ENCODE data around the gene RCE1.

GRCh38 chr11:66841861-66842260, 1.4 kb upstream of the RCE1 start:
- TF ChIP-seq, protein P1, sequence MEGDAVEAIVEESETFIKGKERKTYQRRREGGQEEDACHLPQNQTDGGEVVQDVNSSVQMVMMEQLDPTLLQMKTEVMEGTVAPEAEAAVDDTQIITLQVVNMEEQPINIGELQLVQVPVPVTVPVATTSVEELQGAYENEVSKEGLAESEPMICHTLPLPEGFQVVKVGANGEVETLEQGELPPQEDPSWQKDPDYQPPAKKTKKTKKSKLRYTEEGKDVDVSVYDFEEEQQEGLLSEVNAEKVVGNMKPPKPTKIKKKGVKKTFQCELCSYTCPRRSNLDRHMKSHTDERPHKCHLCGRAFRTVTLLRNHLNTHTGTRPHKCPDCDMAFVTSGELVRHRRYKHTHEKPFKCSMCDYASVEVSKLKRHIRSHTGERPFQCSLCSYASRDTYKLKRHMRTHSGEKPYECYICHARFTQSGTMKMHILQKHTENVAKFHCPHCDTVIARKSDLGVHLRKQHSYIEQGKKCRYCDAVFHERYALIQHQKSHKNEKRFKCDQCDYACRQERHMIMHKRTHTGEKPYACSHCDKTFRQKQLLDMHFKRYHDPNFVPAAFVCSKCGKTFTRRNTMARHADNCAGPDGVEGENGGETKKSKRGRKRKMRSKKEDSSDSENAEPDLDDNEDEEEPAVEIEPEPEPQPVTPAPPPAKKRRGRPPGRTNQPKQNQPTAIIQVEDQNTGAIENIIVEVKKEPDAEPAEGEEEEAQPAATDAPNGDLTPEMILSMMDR (IDR thresholded peaks at IDR 0.05; ENCODE audit: poor library complexity), result no peak
- no peak for TF ChIP-seq EZH2 (IDR thresholded peaks at IDR 0.05; ENCODE audit: borderline replicate concordance)
- TF ChIP-seq EZH2phosphoT487 (IDR thresholded peaks at IDR 0.05; ENCODE audit: low read depth, severe bottlenecking, unreplicated experiment), result no peak
